Vagina (tissue), 2 donors: ENCODE measurements around the gene VOPP1.

ENCODE experiments used
- CTCF ChIP-seq, 3 experiments: fragments of 450-650 bp in 2 of 3; fragments of 200-600 bp in 1 of 3; sonication (generic) in 1 of 3; IDR thresholded peaks; one replicate each; pipeline ENCODE4 v1.5.1; 2017 to 2019; ENCODE audit warnings: antibody characterized with exemption in 3 of 3, mild to moderate bottlenecking in 2 of 3, moderate library complexity in 2 of 3
- POLR2A ChIP-seq, 2 donors: fragments of 450-650 bp; IDR thresholded peaks; one replicate each; pipeline ENCODE4 v1.6.1; 2017; ENCODE audit warnings: antibody characterized with exemption in 2 of 2, mild to moderate bottlenecking in 2 of 2, moderate library complexity in 2 of 2
- POLR2AphosphoS5 ChIP-seq, 2 donors: sonication (generic); formaldehyde crosslinking; IDR thresholded peaks; one replicate each; pipeline ENCODE4 v1.9.0; 2017; ENCODE audit warnings: antibody characterized with exemption in 2 of 2, mild to moderate bottlenecking in 2 of 2, low read depth in 1 of 2; ENCODE audit not compliant: insufficient read depth in 1 of 2

- TF ChIP-seq CTCF (IDR thresholded peaks at IDR 0.05) (no peak), POLR2A (IDR thresholded peaks at IDR 0.05) (no peak), POLR2AphosphoS5 (IDR thresholded peaks at IDR 0.05; ENCODE audit: insufficient read depth in 1 of 2, low read depth in 1 of 2) (no peak)
Measured at GRCh38 chr7:55432506-55432905, 139.8 kb downstream of the VOPP1 start.
